CD14-positive monocyte (primary cell): ENCODE data around the gene STX4. TPM values are rescaled to one million over a fixed set of nuclear protein-coding genes. Genes with fewer than 3 reads are reported as not detected.
A peak's percentile ranks its signal among the peaks of the same experiment; 100 is the strongest.

ENCODE experiments used
- DNase-seq, 3 donors: peaks; one replicate each; pipeline ENCODE4 v3.0.0-alpha.2; 2011 to 2022
- H2AFZ ChIP-seq: 2 replicates; pipeline ENCODE4 v1.6.0; 2012; ENCODE audit warnings: mild to moderate bottlenecking, low read depth, low read length, inconsistent platforms; ENCODE audit not compliant: insufficient read depth, poor library complexity, severe bottlenecking
- H3K27ac ChIP-seq, 2 donors: 1 replicate in 1 of 2; 2 replicates in 1 of 2; pipeline ENCODE4 v1.5.1; 2012 to 2013; ENCODE audit warnings: low read length in 2 of 2, control low read depth in 1 of 2, inconsistent platforms in 1 of 2, low read depth in 1 of 2, mild to moderate bottlenecking in 1 of 2
- H3K27me3 ChIP-seq, 2 donors: one replicate each; pipeline versions ENCODE4 v1.6.0 to v1.6.1; 2011 to 2013; ENCODE audit warnings: low read length in 2 of 2; ENCODE audit not compliant: control insufficient read depth in 2 of 2, insufficient read depth in 2 of 2
- H3K36me3 ChIP-seq, 2 donors: replicated peaks in 1 of 2; 1 replicate in 1 of 2; 2 replicates in 1 of 2; pipeline versions ENCODE4 v1.5.1 to v1.6.1; 2012 to 2013; ENCODE audit warnings: low read length in 2 of 2, control low read depth in 1 of 2, inconsistent platforms in 1 of 2, mild to moderate bottlenecking in 1 of 2; ENCODE audit not compliant: insufficient read depth in 2 of 2, control insufficient read depth in 1 of 2
- H3K4me1 ChIP-seq, 2 donors: 1 replicate in 1 of 2; 2 replicates in 1 of 2; pipeline versions ENCODE4 v1.5.1 to v1.6.1; 2012 to 2013; ENCODE audit warnings: low read length in 2 of 2, control low read depth in 1 of 2, inconsistent platforms in 1 of 2, mild to moderate bottlenecking in 1 of 2, moderate library complexity in 1 of 2; ENCODE audit not compliant: insufficient read depth in 2 of 2, control insufficient read depth in 1 of 2
- H3K4me2 ChIP-seq: replicated peaks from 2 replicates; pipeline ENCODE3; 2012; ENCODE audit warnings: low read length, moderate library complexity, mild to moderate bottlenecking; ENCODE audit not compliant: poor library complexity, severe bottlenecking; ENCODE audit errors: extremely low read depth
- H3K4me3 ChIP-seq, 3 experiments: fragments of 200-600 bp in 1 of 3; sonication (generic) in 1 of 3; replicated peaks in 1 of 3; 1 replicate in 2 of 3; 2 replicates in 1 of 3; pipeline ENCODE4 v1.5.1; 2011 to 2013; ENCODE audit warnings: low read length in 3 of 3, mild to moderate bottlenecking in 3 of 3, control low read depth in 2 of 3, low read depth in 2 of 3, inconsistent platforms in 1 of 3, moderate library complexity in 1 of 3
- H3K79me2 ChIP-seq: 2 replicates; pipeline ENCODE4 v1.6.0; 2012; ENCODE audit warnings: mild to moderate bottlenecking, control low read depth, inconsistent platforms, low read length, moderate library complexity; ENCODE audit not compliant: insufficient read depth
- H3K9ac ChIP-seq: 2 replicates; pipeline ENCODE4 v1.6.0; 2017; ENCODE audit warnings: low read length, mild to moderate bottlenecking; ENCODE audit not compliant: insufficient read depth, poor library complexity, severe bottlenecking
- H3K9me3 ChIP-seq, 2 donors: replicated peaks in 1 of 2; 1 replicate in 1 of 2; 2 replicates in 1 of 2; pipeline versions ENCODE4 v1.5.1 to v1.6.1; 2012 to 2013; ENCODE audit warnings: low read length in 2 of 2, control low read depth in 1 of 2; ENCODE audit not compliant: control insufficient read depth in 1 of 2, insufficient read depth in 1 of 2
- H4K20me1 ChIP-seq: 2 replicates; pipeline ENCODE4 v1.6.0; 2012; ENCODE audit warnings: mild to moderate bottlenecking, low read length, control low read depth, moderate library complexity; ENCODE audit not compliant: insufficient read depth
- H3K27ac Mint-ChIP-seq, 7 donors: one replicate each; pipeline ENCODE4 v1.8.0; 2020; ENCODE audit warnings: mild to moderate bottlenecking in 7 of 7, mixed read lengths in 7 of 7, moderate library complexity in 6 of 7, inconsistent platforms in 2 of 7
- H3K27me3 Mint-ChIP-seq, 3 donors: one replicate each; pipeline ENCODE4 v1.8.0; 2021 to 2022; ENCODE audit warnings: low read depth in 3 of 3, mild to moderate bottlenecking in 3 of 3, mixed read lengths in 3 of 3, moderate library complexity in 3 of 3, inconsistent platforms in 1 of 3
- H3K36me3 Mint-ChIP-seq, 2 donors: one replicate each; pipeline ENCODE4 v1.8.0; 2020; ENCODE audit warnings: mixed read lengths in 2 of 2, inconsistent platforms in 1 of 2, mild to moderate bottlenecking in 1 of 2
- H3K4me1 Mint-ChIP-seq: one replicate; pipeline ENCODE4 v1.8.0; 2020; ENCODE audit warnings: mild to moderate bottlenecking, mixed read lengths
- H3K4me3 Mint-ChIP-seq, 2 donors: one replicate each; pipeline ENCODE4 v1.8.0; 2020; ENCODE audit warnings: mild to moderate bottlenecking in 2 of 2, mixed read lengths in 2 of 2, moderate library complexity in 1 of 2
- H3K9me3 Mint-ChIP-seq, 7 donors: one replicate each; pipeline ENCODE4 v1.8.0; 2020 to 2022; ENCODE audit warnings: mixed read lengths in 7 of 7, mild to moderate bottlenecking in 6 of 7, moderate library complexity in 6 of 7, inconsistent platforms in 2 of 7
- CTCF ChIP-seq: fragments of 200-600 bp; IDR thresholded peaks from one replicate; pipeline ENCODE4 v1.8.0; 2022; ENCODE audit warnings: antibody characterized with exemption, mild to moderate bottlenecking
- WGBS: methylation state at CpG from one replicate; pipeline ENCODE4 v1.1.5; 2013; ENCODE audit warnings: missing lambda C conversion rate; ENCODE audit not compliant: insufficient coverage; 5-methylcytosine and 5-hydroxymethylcytosine counted together
- intact Hi-C, 2 donors: fragments of 100-400 bp; cut with micrococcal nuclease; formaldehyde crosslinking; loops; one replicate each; pipeline versions ENCODE4 v1.15.0 to v1.15.1; 2023
- polyA plus RNA-seq, 3 donors: library from polyadenylated mRNA; depleted of rRNA in 1 of 3; unstranded in 2 of 3; stranded (reverse) in 1 of 3; fragments of 300-500 nt in 2 of 3; fragments of >200 nt in 1 of 3; fragmentation: Illumina TruSeq in 2 of 3; gene quantifications; 1 replicate in 2 of 3; 2 replicates in 1 of 3; pipeline ENCODE4 v1.2.3, GENCODE V29; 2012 to 2021

The STX4 gene
- polyA plus RNA-seq, 3 donors: 18.6 to 186 (median 21.8) TPM

GRCh38 chr16:31083981-31084380 is 50.6 kb downstream of the STX4 start:
- TF ChIP-seq CTCF: no peak
- H4K20me1 ChIP-seq: peaks cover 61% of the 10 kb centered on the region
- no peak overlapping the region for H3K27ac ChIP-seq
- peaks cover 48 to 88% of the 10 kb centered on the region in 2 donors for H3K36me3 ChIP-seq
- Mint-ChIP-seq H3K9me3 (no peaks in the 10 kb centered on the region), H3K36me3 (peaks cover 38 to 64% of the 10 kb centered on the region in 2 donors), H3K27ac (peak overlapping the region in 1 of 7 donors; percentile 23), H3K27me3 (peaks cover 0 to 3% (median 3%) of the 10 kb centered on the region in 3 donors), H3K4me1 (peaks cover 18% of the 10 kb centered on the region), H3K4me3 (no peak overlapping the region)
- no peak overlapping the region for H3K9ac ChIP-seq
- no peak for DNase-seq
- no peaks in the 10 kb centered on the region for H3K9me3 ChIP-seq
- H2AFZ ChIP-seq: no peak overlapping the region
- no peak overlapping the region for H3K4me2 ChIP-seq
- H3K79me2 ChIP-seq: peaks cover 34% of the 10 kb centered on the region
- H3K27me3 ChIP-seq: no peaks in the 10 kb centered on the region
- no peak overlapping the region for H3K4me3 ChIP-seq
- 95% methylated on average over 13 of the region's 13 CpGs for WGBS
- intact Hi-C loops: no loop called here
- H3K4me1 ChIP-seq: peaks cover 6 to 16% of the 10 kb centered on the region in 2 donors

- Histone ChIP-seq H3K9me3 (no peaks in the 10 kb centered on the region), H2AFZ (no peak overlapping the region), H3K4me1 (peaks cover 0 to 10% of the 10 kb centered on the region in 2 donors), H4K20me1 (peaks cover 53% of the 10 kb centered on the region), H3K27me3 (no peaks in the 10 kb centered on the region), H3K4me2 (no peak overlapping the region), H3K4me3 (no peak overlapping the region), H3K27ac (no peak overlapping the region), H3K9ac (no peak overlapping the region), H3K79me2 (peaks cover 27% of the 10 kb centered on the region), H3K36me3 (peaks cover 41 to 85% of the 10 kb centered on the region in 2 donors)
- peaks cover 12% of the 10 kb centered on the region for H3K4me1 Mint-ChIP-seq
- no peak for TF ChIP-seq CTCF
- 95% methylated on average over 15 of the region's 16 CpGs for WGBS
- H3K27ac Mint-ChIP-seq: no peak overlapping the region
- H3K9me3 Mint-ChIP-seq: no peaks in the 10 kb centered on the region
- H3K27me3 Mint-ChIP-seq: peaks cover 0 to 3% (median 3%) of the 10 kb centered on the region in 3 donors
- H3K36me3 Mint-ChIP-seq: peaks cover 37 to 64% of the 10 kb centered on the region in 2 donors
- intact Hi-C loops: no loop called here
- no peak for DNase-seq
- H3K4me3 Mint-ChIP-seq: no peak overlapping the region
Measured at GRCh38 chr16:31084584-31085302, 51.4 kb downstream of the STX4 start.
